ENCODE results near the gene CRTAC1. TPM values are rescaled to one million over a fixed set of nuclear protein-coding genes. Genes with fewer than 3 reads are reported as not detected.

The CRTAC1 gene
- total and polyA plus RNA-seq, 8 donors = 0.24 to 1.3 (median 0.81) TPM

- no peak for TF ChIP-seq CTCF (IDR thresholded peaks at IDR 0.05)
- 79 to 80% methylated on average over 1 of the region's 1 CpG for WGBS, 2 donors
- no peak for FAIRE-seq
- Histone ChIP-seq H3K27ac (no peak overlapping the region), H3K9me3 (no peaks in the 10 kb centered on the region), H3K4me3 (no peak overlapping the region), H3K4me1 (no peaks in the 10 kb centered on the region), H3K27me3 (peaks cover 0 to 15% (median 0%) of the 10 kb centered on the region in 4 donors), H3K36me3 (no peaks in the 10 kb centered on the region)
- no peak for ATAC-seq
- no peak for DNase-seq
- intact Hi-C loops (cut with DNase I) = no loop called here
Measured at GRCh38 chr10:98058295-98058694, 27.9 kb upstream of the CRTAC1 start.

GRCh38 chr10:98055841-98056516, 25.6 kb upstream of the CRTAC1 start:
- DNase-seq (no peak), FAIRE-seq (no peak), ATAC-seq (peak in 1 of 4 donors; percentile 47)
- WGBS, 2 donors = 30 to 32% methylated on average over 4 of the region's 4 CpGs
- intact Hi-C loops (cut with DNase I) = no loop called here
- Histone ChIP-seq H3K4me1 (no peaks in the 10 kb centered on the region), H3K4me3 (no peak overlapping the region), H3K27me3 (peaks cover 0 to 15% (median 0%) of the 10 kb centered on the region in 4 donors), H3K9me3 (no peaks in the 10 kb centered on the region), H3K36me3 (no peaks in the 10 kb centered on the region), H3K27ac (no peak overlapping the region)
- no peak for TF ChIP-seq CTCF (IDR thresholded peaks at IDR 0.05)

- DNase-seq = no peak
- no peak for ATAC-seq
Measured at GRCh38 chr10:98047009-98047741, 16.8 kb upstream of the CRTAC1 start.

GRCh38 chr10:98045785-98046389, 15.5 kb upstream of the CRTAC1 start:
- no peak overlapping the region for H3K27ac ChIP-seq
- FAIRE-seq (no peak), DNase-seq (peak in 5 of 6 donors; percentile 33 to 76 (median 58)), ATAC-seq (peak; percentile 63 to 89 (median 82))
- no peaks in the 10 kb centered on the region for H3K9me3 ChIP-seq
- no peak overlapping the region for H3K4me3 ChIP-seq
- no peaks in the 10 kb centered on the region for H3K27me3 ChIP-seq
- no peaks in the 10 kb centered on the region for H3K4me1 ChIP-seq
- no peaks in the 10 kb centered on the region for H3K36me3 ChIP-seq
- intact Hi-C loops (cut with DNase I) = no loop called here
- peak; percentile 68 to 90 (median 84) for TF ChIP-seq CTCF (IDR thresholded peaks at IDR 0.05)
- 17 to 19% methylated on average over 6 of the region's 6 CpGs for WGBS, 2 donors

More at GRCh38 chr10:98047009-98047741, 16.8 kb upstream of the CRTAC1 start:
- Histone ChIP-seq H3K36me3 (no peaks in the 10 kb centered on the region), H3K4me1 (no peaks in the 10 kb centered on the region), H3K27me3 (no peaks in the 10 kb centered on the region), H3K4me3 (no peak overlapping the region), H3K27ac (no peak overlapping the region), H3K9me3 (no peaks in the 10 kb centered on the region)
- 44 to 47% methylated on average over 7 of the region's 7 CpGs for WGBS, 2 donors
- intact Hi-C loops (cut with DNase I) = no loop called here
- FAIRE-seq = no peak
- TF ChIP-seq CTCF (IDR thresholded peaks at IDR 0.05) = no peak
